HG03354 (cell line): ENCODE measurements around the gene LGSN.
"Not testable (repeated sequence)": the region's sequence is repeated elsewhere in the genome, so short reads cannot be mapped to it uniquely, and the experiment has no call there.

Experiments
- ATAC-seq: cut with Tn5 transposase; IDR thresholded peaks from one replicate; pipeline ENCODE4 v1.9.1; 2021; ENCODE audit warnings: mild to moderate bottlenecking; ENCODE audit not compliant: unreplicated experiment, poor library complexity, severe bottlenecking

Gene LGSN

DNA sequence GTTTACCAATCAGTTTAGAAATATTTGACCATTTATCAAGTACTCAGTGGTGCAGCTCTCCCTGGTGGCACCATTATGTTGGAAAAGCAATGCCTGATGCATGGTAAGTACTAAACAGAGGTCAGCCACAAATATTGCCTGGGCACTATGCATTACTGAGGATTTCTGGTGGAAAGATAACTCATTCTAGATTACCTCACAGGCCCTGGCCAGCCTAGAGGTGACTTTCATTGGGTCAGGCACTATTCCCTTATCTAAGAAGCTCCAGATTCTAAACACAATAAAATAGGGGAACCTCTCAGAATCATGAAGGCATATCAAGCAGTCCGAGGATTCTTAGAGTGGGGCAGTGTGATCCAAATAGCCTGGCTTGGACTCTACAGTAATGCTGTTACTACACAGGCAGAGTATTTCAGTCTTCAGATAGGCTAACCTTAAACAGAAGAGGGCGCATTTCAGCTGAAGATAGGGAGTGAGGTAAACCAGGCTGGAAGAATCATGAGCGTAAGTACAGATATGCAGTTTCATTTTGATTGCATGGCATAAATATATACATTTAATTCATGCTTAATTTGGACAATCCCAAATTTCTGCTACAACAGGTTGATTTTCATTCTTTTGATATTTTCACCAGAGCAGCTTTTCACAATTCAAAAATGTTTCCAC is 12.1 kb downstream of the LGSN start:
- ATAC-seq = peak; percentile 79

DNA sequence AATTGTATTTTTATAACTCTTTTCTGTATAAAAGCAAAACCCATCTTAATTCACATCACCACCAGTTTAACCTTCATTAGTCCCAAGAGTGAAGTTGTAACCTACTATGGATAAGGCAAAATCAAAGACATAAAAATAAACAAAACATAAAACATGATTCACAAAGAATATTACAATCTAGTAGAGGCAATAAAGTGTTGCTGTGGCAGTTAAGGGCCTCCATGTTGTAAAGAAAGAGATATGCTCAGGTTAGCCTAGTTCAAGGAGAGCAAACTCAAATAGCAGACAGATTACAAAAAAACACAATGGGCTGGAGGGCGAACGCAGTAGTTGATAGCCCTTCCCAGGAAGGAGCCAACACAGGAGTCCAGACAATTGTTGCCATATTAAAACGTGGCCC is 13.4 kb downstream of the LGSN start:
- ATAC-seq = no peak

DNA sequence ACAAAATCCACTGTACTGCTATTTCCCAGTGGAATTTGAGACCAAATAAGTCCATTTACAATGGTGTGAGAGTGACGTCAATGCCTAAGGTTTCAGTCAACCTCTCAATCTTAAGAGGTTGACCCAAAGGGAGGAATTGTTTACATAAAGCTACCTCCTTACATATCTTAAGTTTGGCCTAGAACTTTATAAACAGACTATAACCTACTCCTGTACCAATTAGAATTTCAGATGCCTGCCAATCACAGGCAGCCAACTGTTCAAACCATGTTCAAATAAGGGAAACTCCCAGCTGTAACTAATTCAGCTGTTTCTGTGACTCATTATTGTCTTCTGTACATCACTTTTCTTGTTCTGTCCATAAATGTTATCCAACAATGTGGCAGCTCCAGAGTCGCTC is 14.5 kb downstream of the LGSN start:
- no peak for ATAC-seq

DNA sequence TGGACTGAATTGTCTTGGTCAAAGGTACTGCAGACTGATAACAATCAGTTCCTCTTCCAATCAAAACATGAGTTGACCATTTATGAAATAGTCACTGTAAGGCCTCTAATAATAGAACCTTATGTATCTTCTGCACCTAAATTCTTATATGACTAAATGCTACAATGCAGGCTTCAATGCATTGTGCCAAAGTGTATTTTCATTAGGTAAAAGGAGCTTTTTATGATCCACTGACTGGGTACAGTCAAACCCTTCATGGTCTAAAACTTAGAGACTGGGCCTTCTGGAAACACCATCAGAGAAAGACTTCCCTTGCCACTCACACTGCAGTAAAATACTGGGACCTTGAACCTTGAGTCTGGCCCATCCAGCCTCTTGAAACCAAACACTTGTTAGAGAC is 16.3 kb downstream of the LGSN start:
- no peak for ATAC-seq

DNA sequence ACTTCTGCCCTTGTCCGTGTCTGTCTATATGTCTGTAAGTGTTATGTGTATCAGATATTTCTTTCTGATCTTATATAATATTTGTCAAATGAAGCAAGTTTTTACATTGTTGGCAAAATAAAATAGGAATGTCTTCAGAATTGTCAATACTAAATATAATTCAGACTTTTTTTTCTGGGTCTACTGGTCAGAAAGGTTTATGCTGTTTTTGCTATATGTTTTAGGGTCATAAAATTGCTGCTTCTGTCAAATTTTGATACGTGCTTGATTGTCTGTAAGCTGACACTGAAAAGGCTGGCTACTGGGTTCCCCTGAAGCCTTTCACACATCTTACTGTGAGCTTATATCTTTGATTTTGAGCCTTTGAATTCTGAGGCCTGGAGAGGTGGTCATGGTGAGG is 20.1 kb downstream of the LGSN start:
- ATAC-seq = no peak

DNA sequence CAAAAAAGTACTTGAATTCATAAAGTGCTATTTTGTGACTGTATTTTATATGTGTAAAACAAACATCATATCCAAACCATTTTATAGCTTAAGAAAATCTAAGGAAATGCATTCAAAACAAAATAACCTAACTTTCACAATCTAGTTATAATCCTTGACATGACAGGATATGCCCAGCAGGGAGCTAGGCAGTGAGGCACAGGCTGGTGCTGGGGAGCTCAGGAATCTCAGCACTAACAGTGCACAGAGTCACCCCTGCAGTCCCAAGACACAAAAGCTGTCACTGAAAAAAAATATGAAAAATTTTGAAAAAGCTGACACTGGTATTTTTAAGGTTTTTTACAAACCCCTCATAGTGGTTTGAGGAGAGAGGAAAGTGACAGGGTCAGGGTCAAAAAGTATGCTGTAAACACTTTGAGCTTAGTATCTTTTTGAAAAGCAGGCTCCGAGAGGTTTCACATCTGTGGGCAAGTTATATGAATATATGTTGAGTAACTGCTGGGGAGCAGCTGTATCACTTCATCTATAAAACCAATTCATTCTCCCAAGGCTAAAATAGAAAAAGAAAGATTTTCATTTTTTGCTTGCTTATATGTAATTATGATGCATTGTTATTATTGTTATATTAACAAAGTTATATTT is 24.1 kb downstream of the LGSN start:
- no peak for ATAC-seq

DNA sequence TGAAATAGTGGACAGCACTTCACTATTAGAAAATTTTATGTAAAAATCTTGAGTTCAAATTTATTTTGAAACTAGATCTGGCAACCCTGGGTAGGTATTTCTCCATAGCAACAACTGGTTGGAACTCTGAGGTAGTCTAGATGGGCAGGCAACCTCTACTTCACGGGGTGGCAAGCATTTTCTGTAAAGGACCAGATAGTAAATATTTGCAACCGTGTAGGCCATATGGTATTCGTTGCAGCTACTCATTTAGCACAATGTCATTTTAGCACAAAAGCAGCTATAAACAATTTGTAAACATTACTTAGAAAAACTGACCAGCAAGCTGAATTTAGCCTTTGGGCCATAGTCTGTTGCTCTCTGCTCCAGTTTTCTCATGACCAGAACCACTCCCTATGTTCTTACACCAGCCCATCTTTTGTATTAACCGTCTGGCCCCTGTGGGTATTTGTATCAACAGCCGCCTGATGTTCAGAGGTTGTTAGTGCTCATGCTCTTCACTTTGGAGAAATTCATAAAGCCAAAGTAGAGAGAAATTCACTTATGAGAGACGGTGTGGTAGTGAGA is 29.2 kb downstream of the LGSN start:
- no peak for ATAC-seq

DNA sequence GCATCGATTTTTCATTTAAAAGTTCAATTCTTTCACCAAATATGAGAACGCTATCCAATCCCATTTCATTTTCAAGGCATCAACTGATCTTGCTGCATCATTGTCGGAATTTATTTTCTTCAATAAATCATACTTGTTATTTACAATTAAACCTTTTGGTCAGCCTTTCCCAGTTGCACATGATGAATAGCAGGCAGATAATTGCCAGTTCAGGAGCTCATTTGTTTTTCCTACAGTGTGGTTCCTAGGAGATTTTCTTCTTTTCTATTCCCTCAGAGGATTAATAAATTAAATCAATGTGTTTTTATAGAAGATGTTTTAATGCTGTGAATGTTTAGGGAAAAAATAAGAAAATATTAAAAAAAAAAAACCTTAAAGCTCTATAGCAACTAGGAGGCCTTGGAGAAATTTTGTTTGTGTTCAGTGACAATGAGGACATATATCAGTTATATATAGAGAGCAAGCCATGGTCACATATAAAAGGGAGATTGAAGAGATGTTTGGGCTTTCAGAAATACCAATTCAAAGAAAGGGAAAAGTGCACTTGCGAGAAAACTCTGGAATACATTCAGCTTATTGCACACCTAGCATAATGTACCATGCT is 30.4 kb downstream of the LGSN start:
- no peak for ATAC-seq

DNA sequence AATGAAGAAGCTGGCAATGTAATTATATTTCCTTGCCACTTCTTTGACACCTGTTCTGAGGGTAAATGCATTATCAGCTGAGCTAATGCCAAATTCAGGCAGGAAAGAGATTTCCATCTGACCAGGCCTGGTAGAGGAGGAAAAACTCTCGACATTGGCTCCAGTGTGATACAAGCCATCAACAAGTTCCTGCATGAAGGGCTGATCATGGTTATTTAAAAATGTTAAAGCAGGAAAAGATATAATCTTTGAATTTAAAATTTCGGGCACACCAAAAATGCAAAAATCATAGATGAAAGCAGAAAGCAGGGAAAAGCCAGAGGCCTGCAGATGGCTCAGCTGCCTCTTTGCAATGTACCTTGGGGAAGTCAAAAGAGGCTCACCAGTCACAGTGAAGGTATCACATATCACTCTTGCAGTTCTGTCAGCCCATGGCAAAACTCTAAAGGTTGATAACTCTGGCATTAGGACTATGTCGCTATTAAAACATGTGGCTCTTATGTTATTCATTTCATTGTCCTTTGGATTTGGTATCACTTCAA is 39.1 kb downstream of the LGSN start:
- ATAC-seq = no peak

DNA sequence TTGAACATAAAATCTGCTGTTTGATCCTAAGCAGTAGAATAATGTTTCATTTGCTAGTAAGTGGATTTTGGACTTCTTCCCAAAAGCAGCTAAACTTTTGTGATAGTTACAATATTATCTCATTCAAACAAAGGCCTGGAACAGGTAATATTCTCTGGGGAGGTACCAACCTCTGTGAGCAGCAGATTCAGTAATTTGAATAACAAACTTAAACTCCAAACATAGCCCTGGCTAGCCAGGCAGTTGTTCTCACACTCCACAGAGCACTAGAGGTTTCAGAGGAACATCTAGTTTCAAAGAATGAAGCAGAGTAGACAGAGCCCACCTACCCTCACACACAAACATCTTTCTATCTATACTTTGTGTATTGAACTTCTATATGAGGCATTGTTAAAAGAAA is 40.9 kb downstream of the LGSN start:
- ATAC-seq = no peak

DNA sequence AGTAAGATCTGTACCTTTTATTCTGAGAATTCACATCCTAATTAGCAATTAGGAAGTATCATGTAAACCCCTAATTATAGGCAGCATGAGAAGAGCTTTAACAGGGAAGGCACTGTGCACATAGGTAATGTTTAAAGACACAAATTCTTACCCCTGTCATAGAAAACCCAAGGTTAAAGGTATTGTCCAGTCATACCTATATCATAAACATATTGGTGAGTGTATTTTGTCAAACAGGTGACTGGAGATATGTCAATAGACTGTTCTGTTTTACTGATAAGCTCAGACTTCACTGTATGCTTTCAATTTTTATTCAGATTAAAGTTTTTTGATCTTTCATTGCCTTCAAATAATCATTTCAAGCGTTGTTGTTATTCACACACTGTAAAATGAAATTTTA is 43.8 kb downstream of the LGSN start:
- ATAC-seq = no peak

DNA sequence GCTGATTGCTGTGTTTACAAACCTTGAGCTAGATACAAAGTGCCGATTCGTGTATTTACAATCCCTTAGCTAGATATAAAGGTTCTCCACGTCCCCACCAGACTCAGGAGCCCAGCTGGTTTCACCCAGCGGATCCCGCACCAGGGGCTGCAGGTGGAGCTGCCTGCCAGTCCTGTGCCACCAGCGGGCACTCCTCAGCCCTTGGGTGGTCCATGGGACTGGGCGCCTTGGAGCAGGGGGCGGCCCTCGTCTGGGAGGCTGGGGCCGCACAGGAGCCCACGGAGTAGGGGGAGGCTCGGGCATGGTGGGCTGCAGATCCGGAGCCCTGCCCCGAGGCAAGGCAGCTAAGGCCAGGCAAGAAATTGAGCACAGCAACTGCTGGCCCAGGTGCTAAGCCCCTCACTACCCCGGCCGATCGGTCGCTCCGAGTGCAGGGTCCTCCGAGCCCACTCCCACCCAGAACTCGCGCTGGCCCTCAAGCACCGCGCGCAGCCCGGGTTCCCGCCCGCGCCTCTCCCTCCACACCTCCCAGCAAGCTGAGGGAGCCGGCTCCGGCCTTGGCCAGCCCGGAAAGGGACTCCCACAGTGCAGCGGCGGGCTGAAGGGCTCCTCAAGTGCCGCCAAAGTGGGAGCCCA is 44.9 kb downstream of the LGSN start:
- ATAC-seq = not testable (repeated sequence)

DNA sequence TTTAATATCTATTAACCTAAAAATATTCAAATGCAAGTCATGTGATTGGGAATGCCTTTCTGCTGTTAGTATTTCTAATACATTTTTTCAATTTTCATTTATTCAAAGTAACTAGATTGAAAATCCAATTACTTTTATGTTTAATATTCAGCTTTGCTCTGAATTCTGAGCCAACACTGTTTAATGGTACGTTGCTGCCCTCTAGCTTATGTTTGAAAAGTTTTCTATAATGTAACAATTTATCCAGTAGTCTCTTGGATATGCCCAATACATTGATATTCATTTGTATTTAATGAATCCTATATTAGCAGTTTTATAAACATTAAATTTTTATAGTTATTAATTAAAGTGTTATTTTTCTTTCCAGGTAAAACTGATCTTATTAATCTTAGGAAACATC is 47.4 kb downstream of the LGSN start:
- ATAC-seq = peak; percentile 44

DNA sequence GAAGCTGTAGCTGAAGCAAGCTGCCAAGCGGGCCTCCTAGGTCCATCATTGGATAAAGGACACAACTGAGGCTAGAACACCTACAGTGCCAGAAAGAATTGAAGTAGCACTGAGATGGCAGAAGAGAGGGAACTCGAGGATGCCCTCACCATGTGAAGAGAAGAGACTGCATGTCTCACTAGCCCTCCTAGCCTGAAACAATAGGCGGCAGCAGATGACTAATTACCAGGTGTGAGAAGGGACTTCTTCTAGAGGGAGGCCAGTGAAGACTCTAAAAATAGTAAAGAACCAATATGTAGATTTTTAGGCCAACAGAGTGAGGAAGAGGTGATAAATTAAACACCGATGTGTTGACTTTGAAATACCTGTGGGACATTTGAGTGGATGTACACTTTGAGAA is 50.3 kb downstream of the LGSN start:
- ATAC-seq = peak; percentile 70

DNA sequence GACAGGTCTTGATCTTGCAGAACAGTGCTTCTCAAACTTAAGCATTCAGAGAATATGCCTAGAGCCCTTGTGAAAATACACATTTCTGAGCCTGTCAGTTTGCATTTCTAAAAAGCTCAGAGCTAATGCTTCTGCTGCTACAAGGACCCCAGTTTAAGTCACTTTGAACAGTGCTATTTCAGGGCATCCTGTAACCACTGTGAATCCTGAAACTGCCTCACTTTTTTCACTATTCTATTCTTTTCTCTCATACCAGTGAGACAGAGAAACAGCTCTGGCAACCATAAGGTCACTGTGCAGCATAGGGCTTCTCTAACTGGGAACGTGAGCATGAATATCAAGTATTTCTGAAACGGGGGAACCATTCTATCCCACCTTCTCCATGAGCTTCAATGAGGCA is 51.2 kb downstream of the LGSN start:
- peak; percentile 67 for ATAC-seq

DNA sequence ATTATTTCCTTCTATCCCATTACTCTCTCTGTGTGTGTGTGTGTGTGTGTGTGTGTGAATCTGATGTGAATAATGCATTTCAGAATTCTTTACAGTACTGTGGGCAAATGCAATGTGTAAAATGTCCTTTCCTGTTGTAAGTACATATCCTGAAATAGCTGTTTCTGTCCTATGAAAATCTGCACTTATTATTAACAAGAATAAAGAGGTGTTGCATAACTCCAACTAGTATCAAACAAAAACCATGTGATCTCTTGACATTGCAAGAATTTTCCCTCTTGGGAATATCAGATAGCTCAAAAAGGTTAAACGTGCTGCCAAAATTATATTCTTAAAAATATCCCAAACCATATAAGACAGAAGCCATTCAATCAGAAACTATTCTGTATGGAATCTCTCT is 52.0 kb downstream of the LGSN start:
- no peak for ATAC-seq

DNA sequence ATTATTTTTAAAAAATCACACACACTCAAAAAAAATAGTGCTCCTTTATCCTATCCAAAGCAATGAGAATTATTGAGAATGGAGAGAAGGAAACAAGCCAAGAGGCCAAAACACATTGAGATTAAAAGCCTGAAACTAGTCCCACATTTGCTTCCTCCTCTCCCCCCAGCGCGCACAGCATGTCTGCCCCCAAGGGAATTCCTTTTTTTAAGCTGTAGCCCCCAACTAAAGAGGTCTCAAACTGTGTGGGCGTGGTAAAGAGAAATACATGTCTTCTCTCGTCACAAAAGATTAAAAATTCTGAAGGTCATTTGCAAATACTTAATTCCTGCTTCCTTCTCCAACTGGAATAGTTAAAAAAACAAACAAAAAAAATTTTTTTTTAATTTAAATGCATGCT is 52.7 kb downstream of the LGSN start:
- no peak for ATAC-seq

DNA sequence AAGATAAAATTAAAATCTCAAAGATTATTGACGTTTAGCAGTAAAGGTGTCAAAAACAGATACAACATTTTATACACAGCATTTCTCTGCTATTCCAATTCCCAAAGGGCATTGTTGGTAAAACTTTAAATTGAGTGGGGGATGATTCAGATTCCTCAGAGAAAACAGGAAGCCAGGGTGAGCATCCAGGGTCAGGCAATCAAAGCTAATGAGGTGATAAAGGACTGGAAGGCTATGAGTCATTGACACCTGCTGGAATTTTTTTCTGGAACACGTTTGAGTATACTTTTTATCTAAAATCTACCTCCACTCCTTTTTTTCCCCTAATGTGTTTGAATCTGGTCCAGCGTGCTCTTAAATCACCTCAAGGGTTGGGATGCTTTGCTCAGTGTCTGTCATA is 56.3 kb downstream of the LGSN start:
- ATAC-seq = no peak

DNA sequence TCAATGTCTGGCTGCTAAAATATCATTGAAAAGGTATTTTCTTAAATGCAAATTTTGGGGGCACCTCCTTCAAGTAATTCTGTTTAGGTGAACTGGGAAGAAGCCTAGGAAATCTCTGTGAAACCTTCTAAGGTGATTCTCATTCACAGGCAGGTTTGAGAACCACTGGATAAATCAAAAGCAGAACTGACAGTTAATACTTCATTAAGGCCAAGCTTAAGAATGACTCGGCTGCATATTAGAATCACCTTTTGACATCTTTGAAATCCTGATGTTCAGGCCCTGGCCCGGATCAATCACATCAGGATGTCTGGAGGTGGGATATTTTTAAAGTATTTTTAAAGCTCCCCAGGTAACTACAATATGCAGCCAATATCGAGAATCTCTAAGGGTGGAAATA is 58.0 kb downstream of the LGSN start:
- ATAC-seq = peak; percentile 81

DNA sequence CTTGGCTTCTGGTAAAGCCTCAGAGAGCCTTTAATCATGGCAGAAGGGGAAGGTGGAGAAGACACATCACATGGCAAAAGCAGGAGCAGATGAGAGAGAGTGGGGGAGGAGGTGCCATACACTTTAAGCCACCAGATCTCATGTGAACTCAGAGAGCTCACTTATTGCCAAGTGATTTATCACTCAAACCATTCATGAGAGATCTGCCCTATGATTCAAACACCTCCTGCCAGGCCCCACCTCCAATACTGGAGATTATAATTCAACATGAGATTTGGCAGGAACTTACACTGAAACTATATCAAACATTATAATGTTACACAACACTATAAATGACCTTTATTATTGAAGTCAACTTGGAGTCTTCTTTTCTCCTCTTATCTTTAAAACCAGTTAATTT is 60.6 kb downstream of the LGSN start:
- ATAC-seq = no peak
